HepG2 (cell line): ENCODE data around the gene FAM174C. TPM values are rescaled to one million over a fixed set of nuclear protein-coding genes. Genes with fewer than 3 reads are reported as not detected.

Experiments
- ATF7 ChIP-seq, 2 experiments: fragments of 450-650 bp in 1 of 2; sonication (generic) in 1 of 2; formaldehyde crosslinking in 1 of 2; IDR thresholded peaks; 2 replicates each; pipeline versions ENCODE4 v1.4.0 to v1.6.1; 2016 to 2020; ENCODE audit warnings: antibody characterized with exemption in 1 of 2, mild to moderate bottlenecking in 1 of 2, missing genetic modification reagents in 1 of 2
- CHCHD3 ChIP-seq: sonication (generic); formaldehyde crosslinking; IDR thresholded peaks from 2 replicates; pipeline ENCODE4 v1.8.0; 2022; ENCODE audit warnings: mild to moderate bottlenecking, missing genetic modification reagents, moderate library complexity
- HDAC1 ChIP-seq: sonication (generic); formaldehyde crosslinking; IDR thresholded peaks from 2 replicates; pipeline ENCODE4 v1.5.1; 2020; ENCODE audit warnings: mild to moderate bottlenecking, missing genetic modification reagents
- HDAC6 ChIP-seq: fragments of 200-600 bp; sonication (generic); IDR thresholded peaks from 2 replicates; pipeline ENCODE4 v1.7.0; 2017; ENCODE audit warnings: mild to moderate bottlenecking, antibody characterized with exemption, low read length, low read depth
- HNRNPK ChIP-seq: fragments of 200-400 bp; formaldehyde crosslinking; IDR thresholded peaks from 2 replicates; pipeline ENCODE4 v1.6.1; 2018; ENCODE audit warnings: low read length, low read depth, moderate library complexity, mild to moderate bottlenecking; ENCODE audit not compliant: poor library complexity, severe bottlenecking
- MYPOP ChIP-seq: sonication (generic); formaldehyde crosslinking; IDR thresholded peaks from 2 replicates; pipeline ENCODE4 v1.8.1; 2023; ENCODE audit warnings: mild to moderate bottlenecking, moderate library complexity, missing genetic modification reagents
- RFX3 ChIP-seq: IDR thresholded peaks from 2 replicates; pipeline ENCODE4 v1.6.1; 2016; ENCODE audit warnings: missing biosample characterization, missing genetic modification reagents
- RNF2 ChIP-seq: fragments of 450-650 bp; conservative IDR thresholded peaks from 2 replicates; pipeline ENCODE4 v1.6.1; 2016; ENCODE audit warnings: low read depth
- SKIL ChIP-seq: sonication (generic); formaldehyde crosslinking; IDR thresholded peaks from 2 replicates; pipeline ENCODE4 v1.8.0; 2022; ENCODE audit warnings: missing genetic modification reagents, mild to moderate bottlenecking, moderate library complexity, borderline replicate concordance
- SSRP1 ChIP-seq: IDR thresholded peaks from 2 replicates; pipeline ENCODE4 v1.6.1; 2016; ENCODE audit warnings: control low read depth
- STAT6 ChIP-seq: sonication (generic); formaldehyde crosslinking; IDR thresholded peaks from 2 replicates; pipeline ENCODE4 v1.4.0; 2020; ENCODE audit warnings: missing genetic modification reagents, mild to moderate bottlenecking, borderline replicate concordance
- TFDP1 ChIP-seq: IDR thresholded peaks from 2 replicates; pipeline ENCODE4 v1.6.1; 2016; ENCODE audit warnings: missing compliant biosample characterization, missing genetic modification reagents, borderline replicate concordance
- ZC3H4 ChIP-seq: sonication (generic); formaldehyde crosslinking; IDR thresholded peaks from 2 replicates; pipeline ENCODE4 v1.4.0; 2020; ENCODE audit warnings: missing genetic modification reagents, borderline replicate concordance
- ZFAT ChIP-seq: sonication (generic); formaldehyde crosslinking; conservative IDR thresholded peaks from 2 replicates; pipeline ENCODE4 v1.8.1; 2023; ENCODE audit warnings: missing genetic modification reagents, inconsistent platforms
- ZHX1 ChIP-seq: sonication (generic); formaldehyde crosslinking; IDR thresholded peaks from 2 replicates; pipeline ENCODE4 v1.8.1; 2022; ENCODE audit warnings: low read depth, mild to moderate bottlenecking, missing genetic modification reagents
- ZNF580 ChIP-seq: IDR thresholded peaks from 2 replicates; pipeline ENCODE4 v1.6.1; 2016; ENCODE audit warnings: low read depth, borderline replicate concordance
- ZNF740 ChIP-seq: sonication (generic); formaldehyde crosslinking; IDR thresholded peaks from 2 replicates; pipeline ENCODE4 v1.4.0; 2020; ENCODE audit warnings: missing genetic modification reagents
- ZNF790 ChIP-seq: sonication (generic); formaldehyde crosslinking; IDR thresholded peaks from 2 replicates; pipeline ENCODE4 v1.8.0; 2022; ENCODE audit warnings: missing genetic modification reagents, mild to moderate bottlenecking, borderline replicate concordance
- polyA plus RNA-seq, 8 experiments: library from polyadenylated mRNA; depleted of rRNA in 3 of 8; stranded (reverse) in 7 of 8; unstranded in 1 of 8; fragments of >200 nt; fragmentation: Illumina TruSeq in 4 of 8; extraction: Trizol in 4 of 8; gene quantifications; 2 replicates each; pipeline versions ENCODE4 v1.2.1 to v1.2.3, GENCODE V29; 2011 to 2016; ENCODE audit warnings: low read depth in 4 of 8, missing spikeins in 1 of 8, mixed read lengths in 1 of 8; ENCODE audit not compliant: insufficient read depth in 1 of 8
- total RNA-seq, 5 experiments: library from RNA; depleted of rRNA; stranded (reverse); fragments of >200 nt; fragmentation: Illumina TruSeq; extraction: Trizol; gene quantifications; 2 replicates each; pipeline ENCODE4 v1.2.3, GENCODE V29; 2016; ENCODE audit warnings: low read depth in 1 of 5

The FAM174C gene
- total and polyA plus RNA-seq, 2 of the 13 experiments (the other 11 are each of a cell fraction or from before 2014, with no cell fraction given): 19.5 to 31.3 TPM

- TF ChIP-seq TFDP1 (CRISPR knock-in tag) (0 out of 2 replicates have a peak, but pooled peaks have one; percentile 2), RFX3 (CRISPR knock-in tag) (no peak), CHCHD3 (CRISPR knock-in tag) (0 out of 2 replicates have a peak, but pooled peaks have one; percentile 16), SKIL (CRISPR knock-in tag) (no peak), RNF2 (no peak), STAT6 (no peak), ZHX1 (CRISPR knock-in tag) (no peak), HDAC1 (CRISPR knock-in tag) (no peak), ZFAT (CRISPR knock-in tag) (no peak), ZNF740 (CRISPR knock-in tag) (no peak), SSRP1 (CRISPR knock-in tag) (no peak), HDAC6 (no peak), ZNF580 (no peak), ZC3H4 (CRISPR knock-in tag) (no peak), HNRNPK (no peak), ATF7 (IDR thresholded peaks at IDR 0.05) (no peak), ATF7 (CRISPR knock-in tag; IDR thresholded peaks at IDR 0.05) (no peak), MYPOP (no peak), ZNF790 (CRISPR knock-in tag) (peak; percentile 27; the same call in 1 of the 2 replicates)
These were observed 9.7 kb upstream of the FAM174C start (continued) for GRCh38 chr19:1265615-1266128.
